Cardiac muscle cell (in vitro differentiated cells and primary cell): ENCODE measurements around the gene ZNF287. TPM values are rescaled to one million over a fixed set of nuclear protein-coding genes. Genes with fewer than 3 reads are reported as not detected.
A peak's percentile ranks its signal among the peaks of the same experiment; 100 is the strongest.
"Not testable (repeated sequence)": the region's sequence is repeated elsewhere in the genome, so short reads cannot be mapped to it uniquely, and the experiment has no call there.

Experiments
- DNase-seq, 2 donors: peaks; one replicate each; pipeline versions ENCODE4 v3.0.0 to v3.0.0-alpha.2; 2010 to 2017; ENCODE audit warnings: low read depth in 1 of 2, low spot score in 1 of 2
- H3K27ac ChIP-seq: fragments of 200-600 bp; sonication (generic); 2 replicates; pipeline ENCODE4 v1.5.1; 2016
- H3K27me3 ChIP-seq: fragments of 200-600 bp; sonication (generic); 2 replicates; pipeline ENCODE4 v1.6.0; 2016; ENCODE audit warnings: control low read depth
- H3K36me3 ChIP-seq: fragments of 200-600 bp; sonication (generic); 2 replicates; pipeline ENCODE4 v1.5.1; 2016; ENCODE audit warnings: control low read depth
- H3K4me1 ChIP-seq: fragments of 200-600 bp; sonication (generic); 2 replicates; pipeline ENCODE4 v1.8.1; 2017; ENCODE audit warnings: low read depth, mild to moderate bottlenecking, mixed run types
- H3K4me3 ChIP-seq: fragments of 200-600 bp; sonication (generic); 2 replicates; pipeline ENCODE4 v1.5.1; 2016; ENCODE audit warnings: mild to moderate bottlenecking
- H3K9me3 ChIP-seq: fragments of 200-600 bp; sonication (generic); 2 replicates; pipeline ENCODE4 v1.5.1; 2017; ENCODE audit warnings: low read depth, mild to moderate bottlenecking, control low read depth
- CTCF ChIP-seq: IDR thresholded peaks from 2 replicates; pipeline ENCODE4 v1.5.1; 2012; ENCODE audit warnings: low read depth, mild to moderate bottlenecking, low read length
- polyA plus RNA-seq: library from polyadenylated mRNA; unstranded; fragments of >200 nt; fragmentation: Nextera tagmentation; extraction: Ambion mirVana; gene quantifications from 2 replicates; pipeline ENCODE4 v1.2.1, GENCODE V29; 2016
- total RNA-seq: library from RNA; depleted of rRNA; stranded (reverse); fragments of >200 nt; gene quantifications from 2 replicates; pipeline ENCODE4 v1.2.3, GENCODE V29; 2016

Gene ZNF287
- total and polyA plus RNA-seq, 2 experiments from 2014 or later, result 24.1 to 28.9 TPM

- no peaks in the 10 kb centered on the region for H3K36me3 ChIP-seq
- no peaks in the 10 kb centered on the region for H3K4me1 ChIP-seq
- TF ChIP-seq CTCF, result no peak
- no peak overlapping the region for H3K4me3 ChIP-seq
- no peak for DNase-seq
- no peaks in the 10 kb centered on the region for H3K9me3 ChIP-seq
- no peaks in the 10 kb centered on the region for H3K27me3 ChIP-seq
- no peak overlapping the region for H3K27ac ChIP-seq
Observed at GRCh38 chr17:16527298-16527697, 41.7 kb downstream of the ZNF287 start.

GRCh38 chr17:16525556-16525955, 43.4 kb downstream of the ZNF287 start:
- not testable (repeated sequence) for DNase-seq, H3K4me3 ChIP-seq, H3K36me3 ChIP-seq, H3K27ac ChIP-seq, H3K9me3 ChIP-seq, H3K4me1 ChIP-seq, H3K27me3 ChIP-seq

- Histone ChIP-seq H3K27ac (no peak overlapping the region), H3K4me3 (no peak overlapping the region), H3K27me3 (no peaks in the 10 kb centered on the region), H3K4me1 (peaks cover 11% of the 10 kb centered on the region), H3K9me3 (no peaks in the 10 kb centered on the region), H3K36me3 (no peaks in the 10 kb centered on the region)
- peak; percentile 87 to 94 for DNase-seq
- TF ChIP-seq CTCF, result peak; percentile 90
Observed at GRCh38 chr17:16521070-16521727, 47.8 kb downstream of the ZNF287 start.

GRCh38 chr17:16519021-16519420, 50.0 kb downstream of the ZNF287 start:
- Histone ChIP-seq H3K9me3 (no peaks in the 10 kb centered on the region), H3K27me3 (no peaks in the 10 kb centered on the region), H3K36me3 (no peaks in the 10 kb centered on the region), H3K4me1 (peaks cover 12% of the 10 kb centered on the region), H3K4me3 (no peak overlapping the region), H3K27ac (no peak overlapping the region)
- DNase-seq, result no peak
- TF ChIP-seq CTCF, result no peak

GRCh38 chr17:16517477-16517876, 51.5 kb downstream of the ZNF287 start:
- Histone ChIP-seq H3K4me3 (no peak overlapping the region), H3K9me3 (no peaks in the 10 kb centered on the region), H3K36me3 (no peaks in the 10 kb centered on the region), H3K27ac (peak overlapping the region; percentile 77), H3K27me3 (no peaks in the 10 kb centered on the region), H3K4me1 (peaks cover 12% of the 10 kb centered on the region)
- TF ChIP-seq CTCF, result no peak
- no peak for DNase-seq

DNA sequence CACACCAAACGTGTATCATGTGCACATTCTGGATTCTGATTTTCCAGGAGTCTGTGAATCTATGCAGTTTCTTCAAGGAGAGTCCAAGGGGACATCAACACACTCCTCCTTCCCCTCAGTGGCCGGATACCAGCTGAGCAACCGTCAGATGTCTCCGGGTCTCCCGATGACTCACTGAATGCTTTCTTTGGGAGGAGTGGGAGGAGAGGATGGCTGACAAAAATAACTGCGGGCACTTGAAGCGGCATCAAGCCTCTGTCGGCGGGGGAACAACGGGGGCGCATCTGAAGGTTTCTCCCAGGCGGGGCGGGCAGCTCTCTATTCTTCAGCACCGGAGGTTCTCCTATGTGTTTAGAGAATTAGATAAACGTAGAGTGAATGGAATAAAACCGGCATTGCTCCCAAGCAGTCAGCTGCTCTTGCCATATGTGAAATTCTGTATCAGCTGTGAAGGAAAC, 52.4 kb downstream of the ZNF287 start:
- Histone ChIP-seq H3K36me3 (no peaks in the 10 kb centered on the region), H3K4me3 (no peak overlapping the region), H3K4me1 (peaks cover 12% of the 10 kb centered on the region), H3K27ac (peak overlapping the region; percentile 77), H3K27me3 (no peaks in the 10 kb centered on the region), H3K9me3 (no peaks in the 10 kb centered on the region)
- TF ChIP-seq CTCF, result no peak
- peak; percentile 64 to 74 for DNase-seq
